Activated CD4-positive, alpha-beta T cell treated with anti-CD3 and anti-CD28 coated beads, Interleukin-2, amount 10 ng/mL, durations not matched to agents 7 days and 5 days (primary cell): Measurements from ENCODE around the gene PLA2G1B. TPM values are rescaled to one million over a fixed set of nuclear protein-coding genes. Genes with fewer than 3 reads are reported as not detected.

Experiments
- CTCF ChIA-PET: fragments of 350-600 bp; sonication (Branson Sonifier 250); formaldehyde crosslinking; loops from one replicate; lab custom pipeline; 2021; ENCODE audit warnings: antibody characterized with exemption; lab: Charles Lee
- POLR2A ChIA-PET: fragments of 350-600 bp; sonication (Branson Sonifier 250); formaldehyde crosslinking; loops from one replicate; lab custom pipeline; 2021; ENCODE audit warnings: antibody characterized with exemption; lab: Charles Lee
- DNase-seq: peaks from one replicate; pipeline ENCODE4 v3.0.0-alpha.2; 2020
- H3K27ac Mint-ChIP-seq: one replicate; pipeline ENCODE4 v1.8.0; 2021; ENCODE audit warnings: mild to moderate bottlenecking, moderate library complexity, mixed read lengths
- H3K27me3 Mint-ChIP-seq: one replicate; pipeline ENCODE4 v1.8.0; 2021; ENCODE audit warnings: mixed read lengths
- H3K36me3 Mint-ChIP-seq: one replicate; pipeline ENCODE4 v1.8.0; 2021; ENCODE audit warnings: low read depth, mixed read lengths
- H3K4me1 Mint-ChIP-seq: one replicate; pipeline ENCODE4 v1.8.0; 2021; ENCODE audit warnings: mixed read lengths
- H3K4me3 Mint-ChIP-seq: one replicate; pipeline ENCODE4 v1.8.0; 2021; ENCODE audit warnings: mild to moderate bottlenecking, moderate library complexity, mixed read lengths
- H3K9me3 Mint-ChIP-seq: one replicate; pipeline ENCODE4 v1.8.0; 2021; ENCODE audit warnings: mixed read lengths
- total RNA-seq, 2 experiments: library from RNA; stranded (reverse); gene quantifications; one replicate each; pipeline ENCODE4 v1.2.3, GENCODE V29; 2021

PLA2G1B gene
- total RNA-seq, 2 experiments from 2014 or later = not detected

GRCh38 chr12:120301962-120302815, 25.4 kb downstream of the PLA2G1B start, which contains the start of gene SIRT4:
TSS of gene SIRT4 (plus strand) at chr12:120302321. CDS start at chr12:120303562, 1,241 bp downstream.
- no peaks in the 10 kb centered on the region for H3K27me3 Mint-ChIP-seq
- ChIA-PET POLR2A (interaction anchor here (0.6 to 1.4 kb wide), 5 partner anchors 9 to 101 kb away, joined by 4 to 18 read pairs (median 7); partner anchors contain the start of genes RNU4-1, RNU4-2 and RPLP0), CTCF (interaction anchor here (0.6 to 3.0 kb wide), 26 partner anchors 8 to 1923 kb away, joined by 3 to 29 read pairs (median 4); partner anchors contain the start of genes PXN, RNU4-1 and RNU4-2)
- H3K9me3 Mint-ChIP-seq = no peaks in the 10 kb centered on the region
- peak within 1 kb of the TSS; percentile 87 for H3K27ac Mint-ChIP-seq
- H3K4me1 Mint-ChIP-seq = peaks cover 8% of the 10 kb centered on the region
- DNase-seq = peak; percentile 95
- peak within 1 kb of the TSS; percentile 87 for H3K4me3 Mint-ChIP-seq
- no peaks in the 10 kb centered on the region for H3K36me3 Mint-ChIP-seq

GRCh38 chr12:120292661-120293531, 34.7 kb downstream of the PLA2G1B start, which contains the start of gene RNU4-1:
TSS of gene RNU4-1 (minus strand) at chr12:120293237.
- CTCF ChIA-PET = interaction anchor here (0.6 to 4.5 kb wide), 7 partner anchors 10 to 92 kb away, joined by 3 to 48 read pairs (median 16); partner anchors contain the start of genes PXN, RPLP0 and SIRT4
- Mint-ChIP-seq H3K9me3 (no peaks in the 10 kb centered on the region), H3K27me3 (peaks cover 6% of the 10 kb centered on the region), H3K36me3 (no peaks in the 10 kb centered on the region), H3K27ac (no peak within 1 kb of the TSS), H3K4me1 (peaks cover 12% of the 10 kb centered on the region), H3K4me3 (no peak within 1 kb of the TSS)
- POLR2A ChIA-PET = interaction anchor here (0.6 to 2.3 kb wide), 13 partner anchors 9 to 1936 kb away, joined by 3 to 41 read pairs (median 5); partner anchors contain the start of genes POP5, PXN, RAB35 and RPLP0
- DNase-seq = peak; percentile 86

- Mint-ChIP-seq H3K9me3 (no peaks in the 10 kb centered on the region), H3K4me1 (peaks cover 12% of the 10 kb centered on the region), H3K27me3 (peaks cover 6% of the 10 kb centered on the region), H3K4me3 (no peak overlapping the region), H3K27ac (no peak overlapping the region), H3K36me3 (no peaks in the 10 kb centered on the region)
- CTCF ChIA-PET = interaction anchor here (0.7 to 4.5 kb wide), 6 partner anchors 10 to 92 kb away, joined by 3 to 48 read pairs (median 21); partner anchors contain the start of genes PXN, RPLP0 and SIRT4
- POLR2A ChIA-PET = interaction anchor here (1.1 to 2.3 kb wide), 7 partner anchors 10 to 175 kb away, joined by 3 to 41 read pairs (median 13); partner anchors contain the start of genes PXN, RAB35, RPLP0 and SIRT4
- DNase-seq = no peak
Measured at GRCh38 chr12:120292411-120292660, 35.2 kb downstream of the PLA2G1B start.

GRCh38 chr12:120290609-120291305, 36.8 kb downstream of the PLA2G1B start:
- H3K27ac Mint-ChIP-seq = peak overlapping the region; percentile 32

GRCh38 chr12:120287491-120287890, 40.1 kb downstream of the PLA2G1B start:
- POLR2A ChIA-PET = no interaction called here
- Mint-ChIP-seq H3K36me3 (no peaks in the 10 kb centered on the region), H3K4me1 (peaks cover 14% of the 10 kb centered on the region), H3K4me3 (no peak overlapping the region), H3K27me3 (peaks cover 12% of the 10 kb centered on the region), H3K27ac (no peak overlapping the region), H3K9me3 (no peaks in the 10 kb centered on the region)
- CTCF ChIA-PET = interaction anchor here (1.2 to 5.8 kb wide), 2 partner anchors 20 to 60 kb away, joined by 4 to 34 read pairs; no protein-coding TSS in a partner anchor
- no peak for DNase-seq

More at GRCh38 chr12:120290609-120291305, 36.8 kb downstream of the PLA2G1B start:
- no peaks in the 10 kb centered on the region for H3K9me3 Mint-ChIP-seq
- no peaks in the 10 kb centered on the region for H3K36me3 Mint-ChIP-seq
- no peak overlapping the region for H3K4me3 Mint-ChIP-seq
- peaks cover 12% of the 10 kb centered on the region for H3K27me3 Mint-ChIP-seq
- ChIA-PET CTCF (interaction anchor here (0.7 to 4.5 kb wide), 16 partner anchors 9 to 214 kb away, joined by 3 to 48 read pairs (median 4); partner anchors contain the start of genes PXN, RPLP0 and SIRT4), POLR2A (interaction anchor here (0.6 to 2.3 kb wide), 24 partner anchors 7 to 475 kb away, joined by 3 to 41 read pairs (median 4); partner anchors contain the start of genes PXN, RPLP0 and SIRT4)
- peak; percentile 24 for DNase-seq
- H3K4me1 Mint-ChIP-seq = peaks cover 12% of the 10 kb centered on the region

- no peak for DNase-seq
- H3K27me3 Mint-ChIP-seq = peaks cover 12% of the 10 kb centered on the region
- no peak overlapping the region for H3K27ac Mint-ChIP-seq
- peaks cover 17% of the 10 kb centered on the region for H3K4me1 Mint-ChIP-seq
- no peak overlapping the region for H3K4me3 Mint-ChIP-seq
- ChIA-PET CTCF (interaction anchor here (1.2 to 5.8 kb wide), 3 partner anchors 20 to 59 kb away, joined by 4 to 34 read pairs (median 7); partner anchors contain the start of gene PXN), POLR2A (no interaction called here)
- H3K36me3 Mint-ChIP-seq = no peaks in the 10 kb centered on the region
- no peaks in the 10 kb centered on the region for H3K9me3 Mint-ChIP-seq
Measured at GRCh38 chr12:120286768-120287490, 40.6 kb downstream of the PLA2G1B start.

- Mint-ChIP-seq H3K27me3 (peaks cover 7% of the 10 kb centered on the region), H3K4me3 (no peak overlapping the region), H3K27ac (no peak overlapping the region), H3K36me3 (no peaks in the 10 kb centered on the region), H3K9me3 (no peaks in the 10 kb centered on the region), H3K4me1 (peaks cover 4% of the 10 kb centered on the region)
- DNase-seq = no peak
- ChIA-PET CTCF (interaction anchor here (1.0 to 5.8 kb wide), 5 partner anchors 18 to 83 kb away, joined by 3 to 34 read pairs (median 5); partner anchors contain the start of genes PXN, RPLP0 and SIRT4), POLR2A (no interaction called here)
Measured at GRCh38 chr12:120284381-120284780, 43.2 kb downstream of the PLA2G1B start.

- POLR2A ChIA-PET = interaction anchor here (0.9 kb wide), 1 partner anchor 8 kb away, joined by 3 read pairs; the partner anchor contains the start of gene RNU4-2
- Mint-ChIP-seq H3K4me1 (peaks cover 4% of the 10 kb centered on the region), H3K27me3 (peaks cover 6% of the 10 kb centered on the region), H3K9me3 (peaks cover 3% of the 10 kb centered on the region), H3K4me3 (no peak overlapping the region), H3K36me3 (no peaks in the 10 kb centered on the region), H3K27ac (no peak overlapping the region)
- CTCF ChIA-PET = interaction anchor here (0.6 to 5.8 kb wide), 7 partner anchors 11 to 602 kb away, joined by 3 to 34 read pairs (median 5); partner anchors contain the start of genes PXN, RPLP0 and SIRT4
- DNase-seq = no peak
Measured at GRCh38 chr12:120283318-120283717, 44.3 kb downstream of the PLA2G1B start.

- CTCF ChIA-PET = interaction anchor here (0.7 to 1.5 kb wide), 2 partner anchors 13 to 38 kb away, joined by 3 read pairs; partner anchors contain the start of gene PXN
- DNase-seq = no peak
Measured at GRCh38 chr12:120278137-120279069, 49.2 kb downstream of the PLA2G1B start.

GRCh38 chr12:120276734-120277133, 50.8 kb downstream of the PLA2G1B start:
- Mint-ChIP-seq H3K4me1 (no peaks in the 10 kb centered on the region), H3K9me3 (peaks cover 3% of the 10 kb centered on the region), H3K4me3 (no peak overlapping the region), H3K36me3 (no peaks in the 10 kb centered on the region), H3K27ac (no peak overlapping the region), H3K27me3 (peaks cover 2% of the 10 kb centered on the region)
- ChIA-PET CTCF (interaction anchor here (2.4 kb wide), 1 partner anchor 11 kb away, joined by 8 read pairs; the partner anchor contains the start of gene PXN), POLR2A (no interaction called here)
- DNase-seq = no peak

More at GRCh38 chr12:120278137-120279069, 49.2 kb downstream of the PLA2G1B start:
- Mint-ChIP-seq H3K9me3 (peaks cover 3% of the 10 kb centered on the region), H3K4me3 (no peak overlapping the region), H3K27me3 (peaks cover 2% of the 10 kb centered on the region), H3K27ac (no peak overlapping the region), H3K36me3 (no peaks in the 10 kb centered on the region), H3K4me1 (peaks cover 4% of the 10 kb centered on the region)
- POLR2A ChIA-PET = no interaction called here
